Cardiac muscle cell (in vitro differentiated cells and primary cell): Measurements from ENCODE around the gene USP46. TPM values are rescaled to one million over a fixed set of nuclear protein-coding genes. Genes with fewer than 3 reads are reported as not detected.

Experiments
- DNase-seq, 2 donors: peaks; one replicate each; pipeline versions ENCODE4 v3.0.0 to v3.0.0-alpha.2; 2010 to 2017; ENCODE audit warnings: low read depth in 1 of 2, low spot score in 1 of 2
- H3K27ac ChIP-seq: fragments of 200-600 bp; sonication (generic); 2 replicates; pipeline ENCODE4 v1.5.1; 2016
- H3K27me3 ChIP-seq: fragments of 200-600 bp; sonication (generic); 2 replicates; pipeline ENCODE4 v1.6.0; 2016; ENCODE audit warnings: control low read depth
- H3K36me3 ChIP-seq: fragments of 200-600 bp; sonication (generic); 2 replicates; pipeline ENCODE4 v1.5.1; 2016; ENCODE audit warnings: control low read depth
- H3K4me1 ChIP-seq: fragments of 200-600 bp; sonication (generic); 2 replicates; pipeline ENCODE4 v1.8.1; 2017; ENCODE audit warnings: low read depth, mild to moderate bottlenecking, mixed run types
- H3K4me3 ChIP-seq: fragments of 200-600 bp; sonication (generic); 2 replicates; pipeline ENCODE4 v1.5.1; 2016; ENCODE audit warnings: mild to moderate bottlenecking
- H3K9me3 ChIP-seq: fragments of 200-600 bp; sonication (generic); 2 replicates; pipeline ENCODE4 v1.5.1; 2017; ENCODE audit warnings: low read depth, mild to moderate bottlenecking, control low read depth
- polyA plus RNA-seq: library from polyadenylated mRNA; unstranded; fragments of >200 nt; fragmentation: Nextera tagmentation; extraction: Ambion mirVana; gene quantifications from 2 replicates; pipeline ENCODE4 v1.2.1, GENCODE V29; 2016
- total RNA-seq: library from RNA; depleted of rRNA; stranded (reverse); fragments of >200 nt; gene quantifications from 2 replicates; pipeline ENCODE4 v1.2.3, GENCODE V29; 2016
- TF ChIP-seq, protein P1 (sequence below): IDR thresholded peaks from 2 replicates; pipeline ENCODE4 v1.5.1; 2012; ENCODE audit warnings: low read depth, mild to moderate bottlenecking, low read length

USP46 gene
- total and polyA plus RNA-seq, 2 experiments from 2014 or later, result 18.3 to 24.2 TPM

DNA sequence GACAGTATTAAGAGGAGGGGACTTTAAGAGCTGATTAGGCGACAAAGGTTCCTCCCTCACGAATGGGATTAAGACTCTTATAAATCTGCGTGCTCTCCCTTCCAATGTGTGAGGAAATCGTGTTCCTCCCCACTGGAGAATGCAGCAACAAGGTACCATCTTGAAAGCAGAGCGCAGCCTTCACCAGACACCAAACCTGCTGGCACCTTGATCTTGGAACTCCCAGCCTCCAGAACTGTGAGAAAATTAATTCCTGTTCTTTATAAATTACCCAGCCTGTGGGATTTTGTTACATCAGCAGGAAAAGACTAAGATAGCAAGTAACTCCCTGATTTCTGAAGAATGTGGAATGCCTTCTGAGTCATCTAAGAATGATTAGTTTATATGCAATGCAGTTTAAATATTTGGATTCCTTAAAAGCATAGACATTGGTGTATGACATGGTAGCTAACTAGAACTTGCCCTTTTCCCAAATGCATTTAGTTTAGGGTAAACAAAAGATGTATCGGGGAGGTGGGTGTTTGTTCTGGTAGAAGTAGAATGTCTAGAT lies 86.1 kb downstream of the USP46 start:
- DNase-seq, result peak in 1 of 2 donors; percentile 79
- Histone ChIP-seq H3K36me3 (no peaks in the 10 kb centered on the region), H3K27me3 (no peaks in the 10 kb centered on the region), H3K4me3 (no peak overlapping the region), H3K27ac (no peak overlapping the region), H3K9me3 (no peaks in the 10 kb centered on the region), H3K4me1 (no peaks in the 10 kb centered on the region)
- TF ChIP-seq, protein P1, sequence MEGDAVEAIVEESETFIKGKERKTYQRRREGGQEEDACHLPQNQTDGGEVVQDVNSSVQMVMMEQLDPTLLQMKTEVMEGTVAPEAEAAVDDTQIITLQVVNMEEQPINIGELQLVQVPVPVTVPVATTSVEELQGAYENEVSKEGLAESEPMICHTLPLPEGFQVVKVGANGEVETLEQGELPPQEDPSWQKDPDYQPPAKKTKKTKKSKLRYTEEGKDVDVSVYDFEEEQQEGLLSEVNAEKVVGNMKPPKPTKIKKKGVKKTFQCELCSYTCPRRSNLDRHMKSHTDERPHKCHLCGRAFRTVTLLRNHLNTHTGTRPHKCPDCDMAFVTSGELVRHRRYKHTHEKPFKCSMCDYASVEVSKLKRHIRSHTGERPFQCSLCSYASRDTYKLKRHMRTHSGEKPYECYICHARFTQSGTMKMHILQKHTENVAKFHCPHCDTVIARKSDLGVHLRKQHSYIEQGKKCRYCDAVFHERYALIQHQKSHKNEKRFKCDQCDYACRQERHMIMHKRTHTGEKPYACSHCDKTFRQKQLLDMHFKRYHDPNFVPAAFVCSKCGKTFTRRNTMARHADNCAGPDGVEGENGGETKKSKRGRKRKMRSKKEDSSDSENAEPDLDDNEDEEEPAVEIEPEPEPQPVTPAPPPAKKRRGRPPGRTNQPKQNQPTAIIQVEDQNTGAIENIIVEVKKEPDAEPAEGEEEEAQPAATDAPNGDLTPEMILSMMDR, result no peak

DNA sequence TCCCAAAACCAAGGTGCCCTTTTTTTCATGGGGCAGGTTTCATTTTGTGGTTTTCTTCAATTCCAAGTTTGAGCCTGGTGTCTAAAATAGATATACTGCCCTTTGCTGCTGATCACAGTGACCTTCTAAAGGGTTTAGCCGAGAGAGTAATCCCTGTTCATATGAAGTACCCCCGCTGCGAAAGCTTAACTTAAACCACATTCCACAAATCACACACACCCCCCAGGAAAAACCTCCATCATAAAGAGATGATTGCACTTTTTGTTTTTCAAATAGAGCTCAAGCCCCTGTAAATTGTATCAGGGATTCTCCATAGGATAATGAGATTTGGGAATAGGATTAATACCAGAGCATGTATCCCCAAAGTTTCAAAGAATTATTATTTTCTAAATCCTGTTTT lies 90.8 kb downstream of the USP46 start:
- Histone ChIP-seq H3K27ac (no peak overlapping the region), H3K27me3 (no peaks in the 10 kb centered on the region)
- TF ChIP-seq, protein P1, result no peak

DNA sequence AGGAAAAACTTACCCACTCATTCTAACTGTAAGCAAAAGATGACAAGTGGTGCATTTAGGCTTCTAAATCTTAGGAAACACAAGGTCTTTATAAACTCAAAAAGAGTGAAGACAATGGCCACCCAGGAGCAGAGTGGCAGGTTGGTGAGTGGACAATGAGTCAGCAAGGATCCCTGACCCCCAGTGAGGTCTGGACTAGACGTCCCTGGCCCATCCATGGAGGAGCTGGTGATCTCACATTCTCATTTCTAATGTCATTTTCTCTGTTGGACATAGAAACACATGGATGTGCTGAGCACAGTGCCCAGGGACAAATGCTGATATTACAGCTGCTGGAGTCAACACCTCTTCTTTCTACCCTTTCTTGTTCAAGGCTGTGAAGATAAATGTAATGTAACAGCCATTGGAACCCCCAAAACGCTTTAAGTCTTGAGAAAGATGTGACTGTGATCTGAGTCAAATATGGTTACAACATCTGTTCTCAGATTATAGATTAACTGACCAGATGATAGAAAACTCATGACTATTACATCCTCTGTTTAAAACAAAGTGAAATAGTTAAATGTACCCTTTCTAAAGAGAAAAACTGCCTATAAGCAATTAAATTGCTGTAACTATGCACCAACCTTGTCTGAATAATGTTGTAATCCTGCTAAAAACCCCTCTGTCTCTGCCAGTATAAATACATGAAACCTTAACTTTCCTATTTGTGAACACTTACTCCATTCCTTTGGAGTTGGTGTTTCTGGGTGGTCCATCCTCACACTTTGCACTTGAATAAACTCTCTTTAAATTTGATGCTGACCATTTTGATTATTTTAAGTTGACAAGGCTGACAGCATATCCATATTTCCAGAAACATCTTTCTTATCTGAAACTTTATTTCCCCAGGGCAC lies 92.7 kb downstream of the USP46 start:
- no peak for DNase-seq
- no peaks in the 10 kb centered on the region for H3K27me3 ChIP-seq
- no peaks in the 10 kb centered on the region for H3K4me1 ChIP-seq
- TF ChIP-seq, protein P1, result no peak
- H3K36me3 ChIP-seq, result no peaks in the 10 kb centered on the region
- H3K27ac ChIP-seq, result no peak overlapping the region
- no peak overlapping the region for H3K4me3 ChIP-seq
- no peaks in the 10 kb centered on the region for H3K9me3 ChIP-seq

More for the DNA sequence above, 90.8 kb downstream of the USP46 start:
- H3K36me3 ChIP-seq, result no peaks in the 10 kb centered on the region
- H3K9me3 ChIP-seq, result no peaks in the 10 kb centered on the region
- H3K4me1 ChIP-seq, result no peaks in the 10 kb centered on the region
- no peak for DNase-seq
- no peak overlapping the region for H3K4me3 ChIP-seq

DNA sequence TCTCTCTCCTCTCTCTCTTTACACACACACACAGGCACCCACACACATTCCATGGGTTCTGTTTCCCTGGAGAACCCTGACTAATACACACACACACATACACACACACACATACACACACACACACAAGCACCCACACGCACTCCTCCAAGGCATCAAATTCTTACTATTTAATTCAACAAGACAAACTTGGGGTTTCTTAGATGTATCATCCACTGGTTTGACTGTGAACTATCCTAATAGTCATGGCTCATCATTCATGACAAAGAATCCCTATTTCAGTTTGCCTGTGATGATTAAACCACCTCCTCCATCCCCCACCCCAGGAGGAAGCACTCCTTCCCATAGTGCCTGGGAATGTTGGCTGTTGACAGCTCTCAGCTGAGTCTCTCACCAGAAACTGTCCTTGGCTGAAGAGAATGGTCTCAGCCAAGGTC lies 98.2 kb downstream of the USP46 start:
- DNase-seq, result peak; percentile 28 to 58
- no peaks in the 10 kb centered on the region for H3K36me3 ChIP-seq
- H3K4me3 ChIP-seq, result no peak overlapping the region
- no peaks in the 10 kb centered on the region for H3K27me3 ChIP-seq
- H3K4me1 ChIP-seq, result peaks cover 4% of the 10 kb centered on the region
- H3K9me3 ChIP-seq, result no peaks in the 10 kb centered on the region
- TF ChIP-seq, protein P1, result no peak
- H3K27ac ChIP-seq, result no peak overlapping the region

DNA sequence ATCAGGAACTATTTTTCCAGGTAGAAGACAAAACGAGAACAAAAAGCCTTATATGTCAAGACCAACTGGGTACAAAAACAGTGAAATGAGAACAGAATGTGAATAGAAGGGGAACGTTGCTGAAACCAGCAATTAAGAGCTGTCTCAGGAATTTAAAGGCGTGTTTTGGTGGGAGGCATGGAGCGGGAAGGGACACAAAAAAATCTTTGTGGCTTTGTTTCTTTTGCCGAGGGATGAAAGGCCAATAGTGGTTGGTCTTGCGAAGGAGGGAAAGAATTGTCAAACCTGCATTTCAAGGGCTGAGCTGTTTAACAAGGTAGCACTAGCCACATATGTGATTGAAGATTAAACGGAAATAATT lies 103.8 kb downstream of the USP46 start:
- no peak overlapping the region for H3K27ac ChIP-seq
- DNase-seq, result no peak

More for the DNA sequence above, 103.8 kb downstream of the USP46 start:
- Histone ChIP-seq H3K27me3 (no peaks in the 10 kb centered on the region), H3K9me3 (no peaks in the 10 kb centered on the region), H3K4me1 (no peaks in the 10 kb centered on the region), H3K36me3 (no peaks in the 10 kb centered on the region), H3K4me3 (no peak overlapping the region)
- TF ChIP-seq, protein P1, result no peak
